GM20000 (cell line): Measurements from ENCODE around the gene BBOF1.

Experiments
- DNase-seq: peaks from one replicate; pipeline ENCODE4 v3.0.0; 2012; ENCODE audit warnings: low spot score
- TF ChIP-seq, protein P1 (sequence below): IDR thresholded peaks from 2 replicates; pipeline ENCODE4 v1.5.1; 2012; ENCODE audit warnings: mild to moderate bottlenecking, control low read depth; ENCODE audit errors: extremely low read depth, missing control alignments

BBOF1 gene

DNA sequence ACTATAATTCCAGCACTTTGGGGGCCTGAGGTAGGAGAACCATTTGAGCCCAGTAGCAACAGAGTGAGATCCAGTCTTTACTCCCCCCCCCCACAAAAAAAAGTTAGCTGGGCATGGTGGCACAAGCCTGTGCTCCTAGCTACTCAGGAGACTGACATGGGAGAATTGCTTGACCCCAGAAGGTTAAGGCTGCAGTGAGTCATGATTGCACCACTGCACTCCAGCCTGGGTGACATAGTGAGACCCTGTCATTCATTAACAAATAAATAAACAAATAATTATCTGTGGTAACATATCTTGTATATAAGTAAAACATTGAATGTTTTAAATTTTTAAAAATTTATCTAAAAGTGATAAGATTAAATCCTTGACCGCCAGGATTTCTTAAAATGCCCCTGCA is 4.8 kb upstream of the BBOF1 start:
- TF ChIP-seq, protein P1, sequence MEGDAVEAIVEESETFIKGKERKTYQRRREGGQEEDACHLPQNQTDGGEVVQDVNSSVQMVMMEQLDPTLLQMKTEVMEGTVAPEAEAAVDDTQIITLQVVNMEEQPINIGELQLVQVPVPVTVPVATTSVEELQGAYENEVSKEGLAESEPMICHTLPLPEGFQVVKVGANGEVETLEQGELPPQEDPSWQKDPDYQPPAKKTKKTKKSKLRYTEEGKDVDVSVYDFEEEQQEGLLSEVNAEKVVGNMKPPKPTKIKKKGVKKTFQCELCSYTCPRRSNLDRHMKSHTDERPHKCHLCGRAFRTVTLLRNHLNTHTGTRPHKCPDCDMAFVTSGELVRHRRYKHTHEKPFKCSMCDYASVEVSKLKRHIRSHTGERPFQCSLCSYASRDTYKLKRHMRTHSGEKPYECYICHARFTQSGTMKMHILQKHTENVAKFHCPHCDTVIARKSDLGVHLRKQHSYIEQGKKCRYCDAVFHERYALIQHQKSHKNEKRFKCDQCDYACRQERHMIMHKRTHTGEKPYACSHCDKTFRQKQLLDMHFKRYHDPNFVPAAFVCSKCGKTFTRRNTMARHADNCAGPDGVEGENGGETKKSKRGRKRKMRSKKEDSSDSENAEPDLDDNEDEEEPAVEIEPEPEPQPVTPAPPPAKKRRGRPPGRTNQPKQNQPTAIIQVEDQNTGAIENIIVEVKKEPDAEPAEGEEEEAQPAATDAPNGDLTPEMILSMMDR, result no peak
- no peak for DNase-seq

DNA sequence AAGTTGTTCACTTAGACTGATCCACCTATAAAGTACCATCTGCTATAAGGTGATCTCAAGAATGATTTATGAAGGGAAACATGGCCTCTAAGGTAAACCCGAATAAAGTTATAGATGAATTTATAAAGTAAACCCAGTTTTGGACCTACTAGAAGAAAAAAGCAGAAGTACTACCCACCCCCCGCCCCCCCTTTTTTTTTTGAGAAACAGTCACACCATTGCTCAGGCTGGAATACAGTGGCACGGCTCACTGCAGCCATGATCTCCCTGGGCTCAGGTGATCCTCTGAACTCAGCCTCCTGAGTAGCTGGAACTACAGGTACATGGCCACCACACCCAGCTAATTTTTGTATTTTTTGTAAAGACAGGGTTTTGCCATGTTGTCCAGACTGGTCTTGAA is 4.0 kb upstream of the BBOF1 start:
- DNase-seq, result no peak
- TF ChIP-seq, protein P1, result no peak

DNA sequence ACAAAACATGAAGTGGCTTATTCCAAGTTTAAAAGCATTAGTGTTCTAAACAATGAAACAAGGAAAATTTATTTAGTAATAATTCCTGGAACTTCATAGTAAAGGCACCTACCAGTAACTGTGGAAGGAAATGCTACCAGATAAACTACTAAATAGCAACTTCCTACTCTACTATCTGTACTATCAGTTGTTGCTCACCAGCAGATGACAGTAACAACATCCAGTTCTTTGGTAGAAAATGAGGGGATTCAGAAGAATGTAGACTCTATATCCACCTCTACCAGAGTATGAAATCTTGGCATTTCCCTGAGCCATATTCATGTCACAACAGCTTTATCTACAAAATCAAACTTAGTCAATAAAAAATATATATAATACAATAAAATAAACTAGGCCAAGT is 3.2 kb upstream of the BBOF1 start:
- TF ChIP-seq, protein P1, result no peak
- no peak for DNase-seq

DNA sequence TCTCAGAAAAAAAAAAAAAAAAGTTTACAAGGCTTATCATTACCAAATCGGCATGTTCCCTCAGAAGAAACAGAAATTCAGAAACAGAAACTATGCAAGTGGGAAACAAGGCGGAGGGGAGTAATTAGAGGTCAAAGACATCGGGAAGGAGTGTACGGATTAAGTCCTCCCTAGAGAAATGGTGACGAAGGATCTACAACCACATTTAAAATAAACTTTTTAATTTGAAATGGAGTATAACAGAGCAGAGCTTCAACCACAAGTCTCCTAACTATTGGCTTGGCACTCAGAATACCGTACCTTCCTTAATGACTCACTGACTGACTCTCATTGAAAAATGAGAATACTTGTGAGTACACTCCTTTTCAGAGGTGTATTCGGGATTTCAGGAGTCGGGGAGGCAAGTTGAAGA is 969 bp upstream of the BBOF1 start:
- TF ChIP-seq, protein P1, result no peak
- DNase-seq, result peak; percentile 54

DNA sequence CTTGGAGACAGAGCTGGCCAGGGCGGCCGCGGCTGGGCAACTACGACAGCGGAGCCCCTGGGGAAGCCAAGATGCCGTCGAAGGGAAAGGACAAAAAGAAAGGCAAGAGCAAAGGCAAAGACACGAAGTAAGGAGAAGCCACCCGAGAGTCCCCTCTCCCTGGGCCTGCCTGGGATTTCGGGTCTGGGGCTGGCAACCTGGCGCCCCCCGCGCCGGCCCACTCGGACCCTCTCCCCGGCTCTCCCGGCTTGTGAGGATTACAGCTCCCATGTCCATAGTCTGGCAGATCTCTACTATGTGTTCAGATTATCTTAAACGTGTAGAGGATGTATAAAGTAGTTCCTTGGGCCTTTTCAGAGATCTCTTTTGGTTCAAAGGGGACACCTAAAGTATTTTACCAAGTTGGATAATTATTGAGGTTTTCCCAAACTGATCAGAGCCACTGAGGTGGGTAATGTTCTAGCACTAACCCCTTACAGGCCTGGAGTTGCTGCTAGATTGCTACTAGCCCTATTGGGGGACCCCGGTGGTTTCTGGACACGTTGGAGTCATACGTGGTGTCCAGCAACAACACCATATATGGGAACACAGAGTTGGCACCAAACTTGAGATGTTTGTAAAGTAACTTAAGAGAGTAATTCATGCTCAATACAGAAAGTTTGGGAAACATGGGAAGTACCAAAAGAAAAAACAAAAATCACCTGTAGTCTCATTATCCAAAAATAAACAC is 424 bp downstream of the BBOF1 start:
- TF ChIP-seq, protein P1, result no peak
- no peak for DNase-seq

DNA sequence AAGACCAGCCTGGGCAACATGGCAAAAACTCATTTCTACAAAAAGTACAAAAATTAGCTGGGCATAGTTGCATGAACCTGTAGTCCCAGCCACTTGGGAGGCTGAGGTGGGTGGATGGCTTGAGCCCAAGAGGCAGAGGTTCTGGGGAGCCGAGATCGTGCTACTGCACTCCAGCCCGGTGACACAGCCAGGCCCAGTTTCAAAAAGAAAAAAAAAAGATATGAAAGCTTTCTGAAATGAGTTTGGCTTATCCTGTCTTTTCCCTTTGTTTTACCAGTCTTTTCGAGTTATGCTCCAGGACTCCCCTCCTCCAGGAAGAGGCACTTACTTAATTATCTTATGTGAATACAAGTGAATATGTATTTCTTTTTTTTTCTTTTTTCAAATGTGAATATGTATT is 3.2 kb downstream of the BBOF1 start:
- DNase-seq, result no peak
- TF ChIP-seq, protein P1, result no peak

DNA sequence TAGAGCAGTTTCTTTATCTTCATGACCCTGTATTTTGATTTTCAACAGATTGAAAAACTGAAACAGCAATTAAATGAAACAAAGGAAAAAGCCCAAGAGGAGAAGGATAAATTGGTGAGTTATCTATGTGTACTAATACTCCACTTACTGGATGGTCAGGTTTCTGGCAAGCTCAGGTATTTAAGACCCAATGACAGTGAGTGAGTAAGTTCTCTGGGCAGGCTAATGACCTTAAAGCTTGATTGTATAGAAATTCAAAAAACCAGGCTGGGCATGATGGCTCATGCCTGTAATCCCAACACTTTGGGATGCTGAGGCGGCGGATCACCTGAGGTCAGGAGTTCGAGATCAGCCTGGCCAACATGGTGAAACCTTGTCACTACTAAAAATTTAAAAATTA is 10.0 kb downstream of the BBOF1 start:
- TF ChIP-seq, protein P1, result no peak
- no peak for DNase-seq
